HepG2 (cell line): Measurements from ENCODE around the gene NEK7. TPM values are rescaled to one million over a fixed set of nuclear protein-coding genes. Genes with fewer than 3 reads are reported as not detected.

Experiments used
- ATAC-seq: fragments of 200-7000 bp; cut with Tn5 transposase; 3 replicates; pipeline ENCODE4 v1.9.1; 2020; ENCODE audit warnings: mild to moderate bottlenecking, moderate library complexity
- BruUV-seq: library from RNA; stranded (reverse); fragments of 400-500 nt; replicated peaks from 2 replicates; lab custom pipeline; 2021; lab: Mats Ljungman, UMichigan
- CTCF ChIA-PET: fragments of 300-600 bp; formaldehyde crosslinking; extraction: SDS; loops from one replicate; lab custom pipeline; 2021; ENCODE audit warnings: low total read pairs, inconsistent platforms, low intra/inter-chr PET ratio; lab: Yijun Ruan, JAX
- POLR2A ChIA-PET: fragments of 350-600 bp; sonication (Branson Sonifier 250); formaldehyde crosslinking; loops from one replicate; lab custom pipeline; 2020; ENCODE audit warnings: antibody characterized with exemption, inconsistent platforms; lab: Yijun Ruan, JAX
- DNase-seq: peaks from one replicate; pipeline ENCODE4 v3.0.0-alpha.2; 2015; ENCODE audit warnings: low spot score
- FAIRE-seq: peaks from 3 replicates; lab custom pipeline; 2011; peaks lifted over from hg19 to GRCh38; lab: Jason Lieb, UNC
- H2AFZ ChIP-seq: one replicate; pipeline ENCODE4 v1.6.1; 2011; ENCODE audit warnings: low read length, inconsistent platforms
- H3K27ac ChIP-seq: fragments of 300-600 bp; 3 replicates; pipeline ENCODE4 v1.8.0; 2011; ENCODE audit warnings: mixed run types, mild to moderate bottlenecking, mixed read lengths, low read length, inconsistent platforms; ENCODE audit not compliant: insufficient read depth; ENCODE audit errors: extremely low read length
- H3K27me3 ChIP-seq, 2 experiments: fragments of 200-600 bp in 1 of 2; 2 replicates in 1 of 2; 3 replicates in 1 of 2; pipeline versions ENCODE4 v1.6.0 to v1.8.0; 2011; ENCODE audit warnings: low read length in 2 of 2, mild to moderate bottlenecking in 2 of 2, moderate library complexity in 2 of 2, inconsistent platforms in 1 of 2; ENCODE audit not compliant: insufficient read depth in 2 of 2, control insufficient read depth in 1 of 2
- H3K36me3 ChIP-seq, 2 experiments: fragments of 200-600 bp in 1 of 2; replicated peaks in 1 of 2; 2 replicates in 1 of 2; 3 replicates in 1 of 2; pipeline versions ENCODE4 v1.5.1 to v1.8.0; 2011; ENCODE audit warnings: low read length in 2 of 2, inconsistent platforms in 1 of 2; ENCODE audit not compliant: insufficient read depth in 2 of 2, control insufficient read depth in 1 of 2
- H3K4me1 ChIP-seq: 2 replicates; pipeline ENCODE4 v1.5.1; 2012; ENCODE audit warnings: low read length, inconsistent platforms; ENCODE audit not compliant: insufficient read depth
- H3K4me2 ChIP-seq: 2 replicates; pipeline ENCODE4 v1.6.0; 2011; ENCODE audit warnings: low read depth, low read length, inconsistent platforms
- H3K4me3 ChIP-seq, 3 experiments: fragments of 200-600 bp in 1 of 3; sonication (generic), shearing (Covaris generic) in 1 of 3; replicated peaks in 1 of 3; 2 replicates each; pipeline ENCODE4 v1.5.1; 2011 to 2016; ENCODE audit warnings: low read length in 3 of 3, inconsistent platforms in 2 of 3, low read depth in 2 of 3, mild to moderate bottlenecking in 2 of 3, control low read depth in 1 of 3, mixed read lengths in 1 of 3; ENCODE audit not compliant: insufficient read depth in 1 of 3
- H3K79me2 ChIP-seq: one replicate; pipeline ENCODE4 v1.6.1; 2011; ENCODE audit warnings: low read length, inconsistent platforms; ENCODE audit not compliant: insufficient read depth
- H3K9ac ChIP-seq: 2 replicates; pipeline ENCODE4 v1.6.0; 2011; ENCODE audit warnings: mild to moderate bottlenecking, low read depth, low read length, inconsistent platforms; ENCODE audit not compliant: insufficient read depth
- H3K9me3 ChIP-seq: 2 replicates; pipeline ENCODE4 v1.5.1; 2012; ENCODE audit warnings: mild to moderate bottlenecking, low read length
- H4K20me1 ChIP-seq: 2 replicates; pipeline ENCODE4 v1.6.0; 2011; ENCODE audit warnings: inconsistent platforms, mild to moderate bottlenecking, low read length, moderate library complexity; ENCODE audit not compliant: insufficient read depth
- ARID3A ChIP-seq: IDR thresholded peaks from 2 replicates; pipeline ENCODE4 v1.6.1; 2012; ENCODE audit warnings: low read depth, low read length, improper control_type of control experiment
- FIP1L1 ChIP-seq: fragments of 200-400 bp; formaldehyde crosslinking; IDR thresholded peaks from 2 replicates; pipeline ENCODE4 v1.6.1; 2018; ENCODE audit warnings: low read depth, mild to moderate bottlenecking, low read length, moderate library complexity, borderline replicate concordance; ENCODE audit not compliant: insufficient read depth
- KIAA2018 ChIP-seq: sonication (generic); formaldehyde crosslinking; IDR thresholded peaks from 2 replicates; pipeline ENCODE4 v1.5.0; 2020; ENCODE audit warnings: mild to moderate bottlenecking, missing genetic modification reagents, borderline replicate concordance
- KLF11 ChIP-seq: IDR thresholded peaks from 2 replicates; pipeline ENCODE4 v1.6.1; 2016; ENCODE audit warnings: missing compliant biosample characterization
- MEIS1 ChIP-seq: sonication (generic); formaldehyde crosslinking; IDR thresholded peaks from 2 replicates; pipeline ENCODE4 v1.9.0; 2021; ENCODE audit warnings: mild to moderate bottlenecking, missing genetic modification reagents, moderate library complexity, borderline replicate concordance
- PHF8 ChIP-seq: sonication (generic); formaldehyde crosslinking; IDR thresholded peaks from 2 replicates; pipeline ENCODE4 v1.5.0; 2020; ENCODE audit warnings: missing genetic modification reagents
- SALL1 ChIP-seq: sonication (generic); formaldehyde crosslinking; IDR thresholded peaks from 2 replicates; pipeline ENCODE4 v1.8.0; 2022; ENCODE audit warnings: mild to moderate bottlenecking, missing genetic modification reagents
- ZNF589 ChIP-seq: sonication (generic); formaldehyde crosslinking; conservative IDR thresholded peaks from 2 replicates; pipeline ENCODE4 v1.8.0; 2022; ENCODE audit warnings: mild to moderate bottlenecking, moderate library complexity, missing genetic modification reagents
- ZNF800 ChIP-seq: sonication (generic); formaldehyde crosslinking; IDR thresholded peaks from 2 replicates; pipeline ENCODE4 v1.4.0; 2020; ENCODE audit warnings: missing genetic modification reagents
- WGBS: methylation state at CpG from one replicate; pipeline ENCODE4 v1.1.6; 2017; ENCODE audit warnings: low lambda C conversion rate; 5-methylcytosine and 5-hydroxymethylcytosine counted together
- in situ Hi-C: cut with HindIII; loops from 2 replicates; pipeline ENCODE4 v1.10.0; 2017; ENCODE audit warnings: low pct_unique_long_range_greater_than_20kb; ENCODE audit not compliant: extremely low pct_ligation_motif_present
- intact Hi-C: fragments of 100-400 bp; cut with micrococcal nuclease; formaldehyde crosslinking; loops from one replicate; pipeline ENCODE4 v1.10.0; 2022; ENCODE audit not compliant: unreplicated experiment
- polyA plus RNA-seq, 8 experiments: library from polyadenylated mRNA; depleted of rRNA in 3 of 8; stranded (reverse) in 7 of 8; unstranded in 1 of 8; fragments of >200 nt; fragmentation: Illumina TruSeq in 4 of 8; extraction: Trizol in 4 of 8; gene quantifications; 2 replicates each; pipeline versions ENCODE4 v1.2.1 to v1.2.3, GENCODE V29; 2011 to 2016; ENCODE audit warnings: low read depth in 4 of 8, missing spikeins in 1 of 8, mixed read lengths in 1 of 8; ENCODE audit not compliant: insufficient read depth in 1 of 8
- total RNA-seq, 5 experiments: library from RNA; depleted of rRNA; stranded (reverse); fragments of >200 nt; fragmentation: Illumina TruSeq; extraction: Trizol; gene quantifications; 2 replicates each; pipeline ENCODE4 v1.2.3, GENCODE V29; 2016; ENCODE audit warnings: low read depth in 1 of 5

Gene NEK7
- total and polyA plus RNA-seq, 2 of the 13 experiments (the other 11 are each of a cell fraction or from before 2014, with no cell fraction given) = 18.1 to 19.2 TPM

- TF ChIP-seq KIAA2018 (CRISPR knock-in tag) (no peak), KLF11 (CRISPR knock-in tag) (no peak)
Observed at GRCh38 chr1:198276241-198276640, 119.4 kb downstream of the NEK7 start (continued).

GRCh38 chr1:198278943-198279342 lies 122.1 kb downstream of the NEK7 start:
- POLR2A ChIA-PET = no interaction called here
- DNase-seq = no peak
- H3K79me2 ChIP-seq = no peaks in the 10 kb centered on the region
- intact Hi-C loops (loop anchor here (10.0 kb wide), 1 partner anchor 194 kb away; no protein-coding TSS in a partner anchor), in situ Hi-C loops (no loop called here)
- ATAC-seq = no peak
- H3K9ac ChIP-seq = no peak overlapping the region
- no peak overlapping the region for H3K27ac ChIP-seq
- no peaks in the 10 kb centered on the region; a peak in 1 of 5 replicates for H3K27me3 ChIP-seq
- 0 out of 5 replicates have a peak, but pooled peaks cover 0 to 4% of the 10 kb centered on the region in 2 experiments for H3K36me3 ChIP-seq
- BruUV-seq = no TSS peak
- FAIRE-seq = no peak
- H3K9me3 ChIP-seq = no peaks in the 10 kb centered on the region
- no peak overlapping the region for H3K4me3 ChIP-seq
- H3K4me1 ChIP-seq = peaks cover 10% of the 10 kb centered on the region; the same call in 1 of the 2 replicates
- H3K4me2 ChIP-seq = no peak overlapping the region
- WGBS = 90% methylated on average over 1 of the region's 1 CpG
- no peak overlapping the region for H2AFZ ChIP-seq
- CTCF ChIA-PET = no interaction called here
- H4K20me1 ChIP-seq = no peaks in the 10 kb centered on the region; the same call in 1 of the 2 replicates
- TF ChIP-seq ARID3A = no peak
- TF ChIP-seq ZNF800 (CRISPR knock-in tag) = no peak
- TF ChIP-seq FIP1L1 = no peak
- TF ChIP-seq ZNF589 = no peak
- no peak for TF ChIP-seq SALL1 (CRISPR knock-in tag)
- no peak for TF ChIP-seq MEIS1
- no peak for TF ChIP-seq PHF8
